GM21737 (cell line): ENCODE measurements around the gene RAB4B.
"Not testable (repeated sequence)": the region's sequence is repeated elsewhere in the genome, so short reads cannot be mapped to it uniquely, and the experiment has no call there.

Source experiments
- ATAC-seq: cut with Tn5 transposase; IDR thresholded peaks from one replicate; pipeline ENCODE4 v1.9.1; 2021; ENCODE audit warnings: mild to moderate bottlenecking, moderate library complexity; ENCODE audit not compliant: unreplicated experiment

The RAB4B gene

DNA sequence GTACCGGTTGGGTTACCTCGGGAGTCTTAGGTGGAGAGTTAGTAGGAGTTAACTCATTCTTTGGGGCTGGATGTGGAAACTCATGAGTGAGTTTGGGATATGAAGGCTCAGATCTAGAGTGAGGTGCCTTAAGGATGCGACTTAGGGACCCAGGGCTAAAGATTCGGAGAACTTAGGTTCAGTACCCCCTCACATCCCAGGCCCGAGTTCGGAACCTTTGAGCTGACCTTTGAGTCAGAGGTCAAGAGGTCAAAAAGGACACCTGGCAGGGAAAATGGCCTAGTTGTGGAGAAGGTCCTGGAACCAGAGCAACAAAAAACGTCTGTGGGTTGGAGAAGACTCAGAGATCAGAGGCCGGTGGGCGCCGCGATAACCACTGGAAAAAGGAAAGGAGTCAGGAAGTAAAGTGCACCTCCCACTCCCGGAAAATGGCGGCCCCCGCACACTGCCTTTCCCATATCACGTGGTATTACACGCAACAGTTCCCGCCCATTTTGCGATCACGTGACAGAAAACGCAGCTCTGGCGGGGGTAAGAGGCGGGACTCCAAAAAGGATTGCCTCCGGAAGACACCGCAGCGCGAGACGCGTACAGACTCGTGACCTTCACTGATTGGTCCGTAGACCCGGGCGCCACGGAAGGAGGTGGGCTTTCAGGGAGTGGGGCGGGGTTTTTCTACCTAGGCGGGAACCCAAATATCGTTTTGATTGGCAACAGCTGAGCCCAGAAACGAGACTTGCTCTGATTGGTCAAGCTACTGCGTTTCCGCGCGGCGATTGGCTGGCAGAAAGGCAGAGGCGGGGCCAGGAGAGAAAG lies 27.8 kb upstream of the RAB4B start, which contains the start of gene ACTMAP:
TSS of gene ACTMAP (minus strand) at position 420 of the 816 bp plus-strand sequence. CDS start 674 bp downstream, outside the sequence.
- ATAC-seq = peak; percentile 81

DNA sequence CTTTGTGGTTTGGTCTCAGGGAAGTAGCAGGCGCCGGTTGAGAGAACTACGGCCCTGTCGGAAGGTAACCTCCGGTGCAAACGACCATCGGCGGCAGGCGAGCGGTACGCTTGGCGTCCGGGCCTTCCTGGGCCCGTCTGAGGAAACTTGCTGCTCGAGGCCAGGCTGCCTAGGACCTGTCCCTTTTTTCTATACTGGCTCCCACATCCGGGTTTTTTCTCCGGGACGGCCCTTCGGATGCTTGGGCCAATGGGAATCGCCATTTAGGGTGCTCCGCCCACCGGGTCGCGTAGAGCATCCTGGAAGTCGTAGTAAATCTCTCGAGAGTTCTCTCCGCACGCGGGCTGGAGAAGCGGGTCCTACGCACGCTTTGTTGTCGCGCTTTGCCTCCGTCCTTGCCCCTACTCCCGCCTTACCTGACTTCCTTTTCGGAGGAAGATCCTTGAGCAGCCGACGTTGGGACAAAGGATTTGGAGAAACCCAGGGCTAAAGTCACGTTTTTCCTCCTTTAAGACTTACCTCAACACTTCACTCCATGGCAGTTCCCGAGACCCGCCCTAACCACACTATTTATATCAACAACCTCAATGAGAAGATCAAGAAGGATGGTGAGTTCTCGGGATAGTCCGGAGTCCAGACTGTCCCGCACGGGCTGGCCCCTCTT lies 27.0 kb upstream of the RAB4B start, which contains the start of gene SNRPA:
TSS of gene SNRPA (plus strand) at position 330 of the 664 bp plus-strand sequence. CDS start at position 536, 206 bp downstream.
- peak; percentile 59 for ATAC-seq

DNA sequence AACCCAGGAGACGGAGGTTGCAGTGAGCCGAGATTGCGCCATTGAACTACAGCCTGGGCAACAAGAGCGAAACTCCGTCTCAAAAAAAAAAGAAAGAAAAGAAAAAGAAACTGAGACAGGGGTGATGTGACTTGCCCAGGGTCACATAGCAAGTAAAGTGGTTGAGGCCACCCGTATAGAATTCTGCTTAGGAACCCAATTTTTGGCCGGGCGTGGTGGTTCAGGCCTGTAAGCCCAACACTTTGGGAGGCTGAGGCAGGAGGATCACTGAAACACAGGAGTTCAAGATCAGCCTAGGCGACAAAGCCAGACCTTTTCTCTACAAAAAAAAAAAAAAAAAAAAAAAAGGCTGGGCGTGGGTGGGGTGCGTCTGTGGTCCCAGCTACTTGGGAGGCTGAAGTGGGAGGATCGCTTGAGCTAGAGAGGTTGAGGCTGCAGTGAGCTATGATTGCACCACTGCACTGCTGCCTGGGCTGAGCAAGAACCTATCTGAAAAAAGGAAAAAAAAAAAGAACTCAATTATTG lies 25.7 kb upstream of the RAB4B start:
- no peak for ATAC-seq

DNA sequence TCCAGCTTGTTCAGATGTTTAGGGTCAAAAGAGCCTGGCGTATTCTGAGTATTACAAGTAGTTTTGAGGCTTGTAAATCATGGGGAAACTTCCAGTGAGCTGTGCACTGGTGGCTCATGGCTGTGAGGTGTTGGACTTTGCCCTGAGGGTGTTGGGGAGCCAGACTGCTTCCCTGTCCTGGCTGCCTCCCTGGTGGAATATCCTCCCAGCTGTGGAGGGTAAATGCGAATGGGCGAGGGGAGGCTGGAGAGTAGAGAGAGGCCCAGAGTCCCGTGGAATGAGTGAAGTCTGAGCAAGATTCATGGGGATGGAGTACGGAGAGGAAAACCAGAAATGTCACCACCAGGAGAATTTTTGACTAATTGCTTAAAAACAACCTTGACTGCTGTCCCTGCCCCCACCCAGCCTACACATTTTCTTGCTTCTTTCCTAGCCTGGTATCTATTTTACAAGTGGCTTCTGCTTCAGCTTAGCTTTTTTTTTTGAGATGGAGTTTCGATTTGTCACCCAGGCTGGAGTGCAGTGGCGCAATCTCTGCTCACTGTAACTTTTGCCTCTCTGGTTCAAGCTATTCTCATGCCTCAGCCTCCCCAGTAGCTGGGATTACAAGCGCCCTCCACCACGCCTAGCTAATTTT lies 23.3 kb upstream of the RAB4B start:
- ATAC-seq = no peak

DNA sequence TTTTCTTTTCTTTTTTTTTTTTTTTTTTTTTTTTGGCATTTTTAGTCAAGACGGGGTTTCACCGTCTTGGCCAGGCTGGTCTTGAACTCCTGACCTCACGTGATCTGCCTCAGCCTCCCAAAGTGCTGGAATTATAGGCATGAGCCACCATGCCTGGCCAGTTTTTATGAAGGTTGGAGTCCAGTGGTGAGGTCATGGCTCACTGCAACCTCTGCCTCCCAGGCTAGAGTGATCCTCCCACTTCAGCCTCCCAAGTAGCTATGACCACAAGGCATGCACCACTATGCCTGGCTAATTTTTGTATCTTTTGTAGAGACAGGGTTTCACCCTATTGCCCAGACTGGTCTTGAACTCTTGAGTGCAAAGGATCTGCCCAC lies 22.8 kb upstream of the RAB4B start:
- ATAC-seq = no peak

DNA sequence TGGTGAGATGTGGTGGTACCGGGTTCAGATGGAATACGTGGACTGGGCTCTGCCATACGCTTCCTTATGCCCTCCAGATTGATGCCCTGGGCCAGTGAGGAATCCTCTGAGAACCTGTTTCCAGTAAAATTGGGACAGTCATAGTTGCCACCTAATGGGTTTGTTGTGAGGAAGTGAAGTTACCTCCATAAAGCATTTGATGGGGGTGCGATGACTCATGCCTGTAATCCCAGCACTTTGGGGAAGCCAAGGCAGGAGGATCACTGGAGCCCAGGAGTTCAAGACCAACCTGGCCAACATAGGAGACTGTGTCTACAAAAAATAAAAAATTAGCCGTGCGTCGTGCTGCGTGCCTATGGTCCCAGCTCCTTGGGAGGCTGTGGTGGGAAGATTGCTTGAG lies 22.3 kb upstream of the RAB4B start:
- ATAC-seq = no peak

DNA sequence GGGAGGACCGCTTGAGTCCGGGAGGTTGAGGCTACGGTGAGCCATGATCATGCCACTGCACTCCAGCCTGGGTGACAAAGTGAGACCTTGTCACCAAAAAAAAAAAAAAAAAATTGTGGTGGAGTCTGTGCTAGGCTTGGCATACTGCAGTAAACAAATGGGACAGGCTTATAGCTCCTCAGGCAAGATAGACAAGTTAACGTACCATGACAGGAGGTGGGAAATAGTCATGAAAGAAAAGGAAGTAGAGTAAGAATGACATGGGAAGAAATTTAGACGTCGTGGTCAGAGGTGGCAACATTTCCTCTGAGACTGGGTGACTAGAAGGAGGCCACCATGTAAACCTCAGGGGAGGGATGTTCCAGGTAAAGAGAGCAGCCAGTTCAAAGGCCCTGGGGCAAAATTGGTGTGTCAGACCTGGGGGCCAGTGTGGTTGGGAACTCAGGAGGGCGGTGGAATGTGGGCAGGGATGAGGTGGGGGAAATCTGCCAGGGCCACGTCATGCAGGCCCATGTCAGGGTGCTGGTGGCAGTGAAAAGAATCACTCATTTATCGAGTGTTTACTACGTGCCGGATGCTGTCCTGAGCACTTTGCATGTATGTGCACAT lies 21.4 kb upstream of the RAB4B start:
- ATAC-seq = no peak

DNA sequence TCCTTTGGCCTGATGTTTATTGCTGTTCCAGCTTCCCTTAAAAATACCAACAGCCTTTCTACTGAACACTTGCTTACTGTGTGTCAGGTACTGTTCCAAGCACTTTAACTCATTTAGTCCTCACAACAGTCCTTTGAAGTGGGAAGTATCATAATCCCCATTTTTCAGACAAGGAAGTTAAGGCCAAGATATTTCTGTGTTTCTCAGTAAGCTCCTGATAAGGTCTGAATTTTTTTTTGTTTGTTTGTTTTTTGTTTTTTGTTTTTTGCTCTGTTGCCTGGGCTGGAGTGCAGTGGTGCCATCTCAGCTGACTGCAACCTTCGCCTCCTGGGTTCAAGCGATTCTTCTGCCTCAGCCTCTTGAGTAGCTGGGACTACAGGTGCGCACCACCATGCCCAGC lies 19.6 kb upstream of the RAB4B start:
- no peak for ATAC-seq

DNA sequence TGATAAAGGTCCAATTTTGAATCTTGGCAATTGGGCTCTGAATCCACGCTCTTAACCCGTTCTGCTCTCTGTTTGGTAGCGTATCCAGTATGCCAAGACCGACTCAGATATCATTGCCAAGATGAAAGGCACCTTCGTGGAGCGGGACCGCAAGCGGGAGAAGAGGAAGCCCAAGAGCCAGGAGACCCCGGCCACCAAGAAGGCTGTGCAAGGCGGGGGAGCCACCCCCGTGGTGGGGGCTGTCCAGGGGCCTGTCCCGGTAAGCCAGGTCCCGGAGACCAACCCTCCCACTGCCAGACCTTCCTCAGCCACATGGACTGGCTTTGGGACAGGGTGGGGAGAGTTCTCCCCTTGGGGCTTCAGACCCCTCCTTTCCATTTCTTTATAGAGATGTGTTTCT lies 18.7 kb upstream of the RAB4B start:
- no peak for ATAC-seq

DNA sequence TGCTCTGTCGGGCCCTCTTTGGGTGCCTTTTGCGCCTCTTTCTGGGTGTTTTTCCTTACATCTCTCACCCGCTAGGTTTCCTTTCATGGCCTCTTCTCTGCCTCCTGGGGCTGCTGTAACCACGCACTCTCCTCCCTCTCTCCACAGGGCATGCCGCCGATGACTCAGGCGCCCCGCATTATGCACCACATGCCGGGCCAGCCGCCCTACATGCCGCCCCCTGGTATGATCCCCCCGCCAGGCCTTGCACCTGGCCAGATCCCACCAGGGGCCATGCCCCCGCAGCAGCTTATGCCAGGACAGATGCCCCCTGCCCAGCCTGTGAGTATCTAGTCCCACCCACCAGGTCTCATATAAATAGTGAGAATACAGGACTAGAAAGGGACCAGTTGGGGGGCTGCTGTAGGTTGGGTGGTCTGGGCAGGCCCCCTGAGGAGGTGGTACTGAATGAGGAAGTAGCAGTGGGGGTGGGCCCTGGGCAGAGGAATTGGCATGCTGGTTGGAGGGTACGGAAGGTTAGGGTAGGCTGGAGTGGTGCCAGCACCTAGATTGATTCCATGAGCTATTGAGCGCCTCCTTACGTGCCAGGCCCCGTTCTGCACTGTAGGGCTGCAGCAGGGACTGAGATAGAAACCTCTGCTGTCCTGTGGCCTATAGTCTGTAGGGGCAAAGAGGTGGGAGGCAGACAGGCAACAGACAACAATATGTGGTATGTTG lies 15.1 kb upstream of the RAB4B start:
- ATAC-seq = no peak

DNA sequence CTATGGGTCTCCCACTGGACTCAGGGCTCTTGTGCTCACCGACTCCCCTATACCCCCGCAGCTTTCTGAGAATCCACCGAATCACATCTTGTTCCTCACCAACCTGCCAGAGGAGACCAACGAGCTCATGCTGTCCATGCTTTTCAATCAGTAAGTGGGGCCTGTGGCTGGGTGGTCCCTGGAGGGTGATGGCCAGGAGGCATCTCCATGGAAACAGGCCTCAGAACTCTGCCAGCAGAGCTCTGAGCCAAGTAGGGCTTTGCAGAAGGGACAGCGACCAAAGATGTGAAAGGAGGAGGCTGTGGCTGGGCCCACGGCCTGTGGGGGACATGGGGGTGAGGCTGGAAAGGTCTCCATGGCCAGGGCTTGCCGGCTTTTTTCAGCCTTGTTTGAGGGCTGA lies 14.5 kb upstream of the RAB4B start:
- ATAC-seq = no peak

DNA sequence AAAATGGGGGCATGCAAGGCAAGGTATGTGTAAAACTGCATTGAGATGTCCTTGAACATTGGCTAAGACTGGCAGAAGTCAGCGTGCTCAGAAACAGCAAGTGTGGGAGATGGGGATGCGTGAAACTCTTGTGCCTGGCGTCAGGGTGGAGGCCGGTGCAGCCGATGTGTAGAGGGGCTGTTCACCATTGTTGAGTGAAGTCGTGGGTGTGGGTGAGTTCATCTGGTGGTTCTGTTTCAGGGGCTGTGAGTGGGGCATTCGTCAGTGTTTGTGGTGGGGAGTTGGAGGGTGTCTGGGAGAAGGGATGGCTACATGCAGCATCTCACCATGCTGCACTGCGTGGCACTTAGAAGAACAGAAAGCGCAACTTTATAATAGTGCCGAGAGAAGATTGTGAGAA lies 14.1 kb upstream of the RAB4B start:
- ATAC-seq = no peak

DNA sequence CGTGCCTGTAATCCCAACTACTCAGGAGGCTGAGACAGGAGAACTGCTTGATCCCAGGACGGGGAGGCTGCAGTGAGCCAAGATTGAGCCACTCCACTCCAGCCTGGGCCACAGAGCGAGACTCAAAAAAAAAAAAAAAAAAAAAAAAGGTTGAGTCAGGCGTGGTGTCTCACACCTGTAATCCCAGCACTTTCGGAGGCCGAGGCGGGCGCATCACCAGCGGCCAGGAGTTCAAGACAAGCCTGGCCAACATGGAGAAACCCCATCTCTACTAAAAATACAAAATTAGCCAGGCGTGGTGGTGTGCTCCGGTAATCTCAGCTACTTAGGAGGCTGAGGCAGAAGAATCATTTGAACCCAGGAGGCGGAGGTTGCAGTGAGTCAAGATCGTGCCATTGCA lies 11.7 kb upstream of the RAB4B start:
- not testable (repeated sequence) for ATAC-seq

DNA sequence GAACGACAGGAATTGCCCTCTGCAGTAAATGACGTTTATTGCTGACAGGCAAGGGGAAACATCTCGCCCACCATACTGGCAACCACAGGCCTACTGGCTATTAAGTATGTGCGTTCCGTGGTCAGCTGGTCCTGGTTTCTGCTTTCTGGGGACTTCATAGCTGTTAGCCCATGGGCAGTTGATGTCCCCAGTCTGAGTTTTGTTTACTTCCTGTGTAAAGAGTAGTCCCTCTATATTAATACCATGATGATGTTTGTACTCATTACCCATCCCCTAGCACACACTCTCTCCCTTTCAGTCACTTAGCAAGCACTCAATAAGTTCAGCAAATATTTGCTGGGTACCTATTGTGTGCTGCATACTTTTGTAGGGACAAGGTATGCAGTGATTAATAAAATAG lies 9.2 kb upstream of the RAB4B start:
- ATAC-seq = no peak

DNA sequence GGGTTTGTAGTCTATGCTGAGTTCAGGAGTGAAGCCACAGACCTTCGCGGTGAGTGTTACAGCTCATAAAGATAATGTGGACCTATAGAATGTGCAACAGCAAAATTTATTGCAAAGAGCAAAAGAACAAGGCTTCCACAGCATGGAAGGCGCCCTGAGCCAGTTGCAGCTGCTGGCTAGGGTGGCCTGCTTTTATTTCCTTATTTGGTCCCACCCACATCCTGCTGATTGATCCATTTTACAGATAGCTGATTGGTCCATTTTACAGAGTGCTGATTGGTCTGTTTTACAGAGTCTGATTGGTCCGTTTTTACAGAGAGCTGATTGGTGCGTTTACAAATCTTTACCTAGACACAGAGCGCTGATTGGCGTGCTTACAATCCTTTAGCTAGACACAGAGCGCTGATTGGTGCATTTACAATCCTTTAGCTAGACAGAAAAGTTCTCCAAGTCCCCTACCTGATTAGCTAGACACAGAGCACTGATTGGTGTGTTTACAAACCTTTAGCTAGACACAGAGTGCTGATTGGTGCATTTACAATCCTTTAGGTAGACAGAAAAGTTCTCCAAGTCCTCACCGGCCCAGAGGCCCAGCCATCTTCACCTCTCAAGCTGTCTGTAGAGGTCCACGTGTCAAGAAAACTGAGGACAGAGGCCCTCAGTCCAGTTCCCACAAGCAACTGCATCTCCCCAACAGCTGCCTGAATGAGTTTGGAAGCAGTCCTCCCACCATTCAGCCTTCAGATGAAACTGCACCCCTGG lies 6.8 kb upstream of the RAB4B start:
- ATAC-seq = not testable (repeated sequence)

DNA sequence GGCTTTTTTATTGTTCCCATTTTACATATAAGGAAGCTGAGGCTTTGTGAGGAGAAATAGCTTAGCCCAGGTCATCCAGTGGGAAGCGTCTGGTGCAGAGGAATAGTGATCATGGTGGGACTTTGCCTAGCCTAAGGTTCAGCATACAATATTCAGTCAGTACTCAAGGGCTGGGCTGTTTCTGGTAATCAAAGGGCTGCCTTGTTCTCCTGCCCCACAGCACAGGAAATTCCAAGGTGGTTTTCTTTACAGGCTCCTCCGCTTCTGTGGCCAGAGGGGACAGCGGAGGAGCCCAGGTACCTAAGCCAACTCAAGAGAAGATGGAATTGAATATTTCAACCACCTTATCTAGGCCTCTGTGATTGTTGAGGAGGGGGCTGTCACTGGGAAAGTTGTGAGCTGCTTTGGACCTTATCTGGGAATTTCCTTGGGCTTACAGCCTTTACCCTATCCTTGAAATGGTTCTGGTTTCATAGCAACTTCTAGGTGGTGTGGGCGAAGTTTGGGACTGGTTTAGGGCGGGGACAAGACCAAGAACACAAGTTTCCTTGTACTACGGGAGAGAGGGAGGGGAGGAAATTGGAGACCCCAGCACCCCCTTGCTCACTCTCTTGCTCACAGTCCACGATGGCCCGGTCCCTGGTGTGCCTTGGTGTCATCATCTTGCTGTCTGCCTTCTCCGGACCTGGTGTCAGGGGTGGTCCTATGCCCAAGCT lies 3.0 kb upstream of the RAB4B start, which contains the start of gene MIA:
TSS of gene MIA (plus strand) at position 606 of the 716 bp plus-strand sequence. CDS start at position 628, 22 bp downstream.
- no peak for ATAC-seq

DNA sequence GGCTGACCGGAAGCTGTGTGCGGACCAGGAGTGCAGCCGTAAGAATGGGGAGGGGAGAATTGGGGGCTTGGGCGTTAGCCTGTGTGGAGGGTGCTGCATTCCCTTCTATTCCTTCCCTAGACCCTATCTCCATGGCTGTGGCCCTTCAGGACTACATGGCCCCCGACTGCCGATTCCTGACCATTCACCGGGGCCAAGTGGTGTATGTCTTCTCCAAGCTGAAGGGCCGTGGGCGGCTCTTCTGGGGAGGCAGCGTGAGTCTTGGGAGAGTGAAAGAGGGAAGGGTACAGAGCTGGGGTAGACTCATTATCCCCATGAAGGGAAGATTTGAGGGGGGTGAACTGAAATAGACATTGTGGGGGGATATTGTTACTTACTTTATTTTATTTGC lies 2.4 kb upstream of the RAB4B start:
- no peak for ATAC-seq

DNA sequence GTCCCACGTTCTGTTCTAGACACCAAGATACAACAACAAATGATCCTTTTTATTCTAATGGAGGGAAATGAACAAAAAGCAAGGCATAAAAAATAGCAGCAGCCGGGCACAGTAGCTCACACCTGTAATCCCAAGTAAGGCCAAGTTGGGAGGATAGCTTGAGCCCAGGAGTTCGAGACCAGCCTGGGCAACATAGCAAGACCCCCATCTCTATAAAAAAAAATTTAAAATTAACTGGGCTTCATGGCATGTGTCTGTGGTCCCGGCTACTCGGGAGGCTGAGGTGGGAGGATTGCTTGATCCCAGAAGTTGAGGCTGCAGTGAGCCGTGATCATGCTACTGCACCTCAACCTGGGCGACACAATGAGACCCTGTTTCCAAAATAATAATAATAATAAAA lies 1.7 kb upstream of the RAB4B start:
- ATAC-seq = no peak
